MM.1S (cell line): Measurements from ENCODE around the gene FOXO3.

Experiments used
- EZH2 ChIP-seq: fragments of 300-600 bp; sonication (generic); optimal IDR thresholded peaks from 2 replicates; pipeline ENCODE3; 2017; ENCODE audit warnings: low read depth, mild to moderate bottlenecking, antibody characterized with exemption, low read length, mixed read lengths
- TF ChIP-seq, protein P1 (sequence below): fragments of 300-600 bp; sonication (generic); IDR thresholded peaks from 2 replicates; pipeline ENCODE4 v1.5.1; 2016; ENCODE audit warnings: antibody characterized with exemption, low read length, mixed read lengths

DNA sequence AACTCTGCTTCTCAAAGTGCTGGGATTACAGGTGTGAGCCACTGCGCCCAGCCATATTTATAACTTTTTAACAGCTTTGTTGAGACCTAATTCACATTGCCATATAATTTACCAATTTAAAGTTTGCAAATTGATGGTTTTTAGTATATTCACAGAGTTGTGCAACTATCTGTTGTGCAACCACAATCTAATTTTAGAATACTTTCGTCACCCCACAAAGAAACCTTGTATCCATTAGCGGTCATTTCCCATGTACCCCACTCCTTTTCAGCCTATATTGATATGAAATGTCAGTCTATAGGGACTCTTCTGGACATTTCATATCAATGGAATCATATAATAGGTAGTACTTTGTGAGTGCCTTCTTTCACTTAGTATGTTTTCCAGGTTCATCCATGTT is 55.8 kb downstream of the FOXO3 start:
- TF ChIP-seq EZH2 = no peak
- TF ChIP-seq, protein P1, sequence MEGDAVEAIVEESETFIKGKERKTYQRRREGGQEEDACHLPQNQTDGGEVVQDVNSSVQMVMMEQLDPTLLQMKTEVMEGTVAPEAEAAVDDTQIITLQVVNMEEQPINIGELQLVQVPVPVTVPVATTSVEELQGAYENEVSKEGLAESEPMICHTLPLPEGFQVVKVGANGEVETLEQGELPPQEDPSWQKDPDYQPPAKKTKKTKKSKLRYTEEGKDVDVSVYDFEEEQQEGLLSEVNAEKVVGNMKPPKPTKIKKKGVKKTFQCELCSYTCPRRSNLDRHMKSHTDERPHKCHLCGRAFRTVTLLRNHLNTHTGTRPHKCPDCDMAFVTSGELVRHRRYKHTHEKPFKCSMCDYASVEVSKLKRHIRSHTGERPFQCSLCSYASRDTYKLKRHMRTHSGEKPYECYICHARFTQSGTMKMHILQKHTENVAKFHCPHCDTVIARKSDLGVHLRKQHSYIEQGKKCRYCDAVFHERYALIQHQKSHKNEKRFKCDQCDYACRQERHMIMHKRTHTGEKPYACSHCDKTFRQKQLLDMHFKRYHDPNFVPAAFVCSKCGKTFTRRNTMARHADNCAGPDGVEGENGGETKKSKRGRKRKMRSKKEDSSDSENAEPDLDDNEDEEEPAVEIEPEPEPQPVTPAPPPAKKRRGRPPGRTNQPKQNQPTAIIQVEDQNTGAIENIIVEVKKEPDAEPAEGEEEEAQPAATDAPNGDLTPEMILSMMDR = no peak
